SH-SY5Y (cell line): ENCODE measurements around the gene USP44.

Source experiments
- GATA2 ChIP-seq: IDR thresholded peaks from 2 replicates; pipeline ENCODE4 v1.6.1; 2011; ENCODE audit warnings: mild to moderate bottlenecking, low read depth, low read length
- GATA3 ChIP-seq: IDR thresholded peaks from 2 replicates; pipeline ENCODE4 v1.6.1; 2011; ENCODE audit warnings: low read depth, mild to moderate bottlenecking, low read length, moderate library complexity

DNA sequence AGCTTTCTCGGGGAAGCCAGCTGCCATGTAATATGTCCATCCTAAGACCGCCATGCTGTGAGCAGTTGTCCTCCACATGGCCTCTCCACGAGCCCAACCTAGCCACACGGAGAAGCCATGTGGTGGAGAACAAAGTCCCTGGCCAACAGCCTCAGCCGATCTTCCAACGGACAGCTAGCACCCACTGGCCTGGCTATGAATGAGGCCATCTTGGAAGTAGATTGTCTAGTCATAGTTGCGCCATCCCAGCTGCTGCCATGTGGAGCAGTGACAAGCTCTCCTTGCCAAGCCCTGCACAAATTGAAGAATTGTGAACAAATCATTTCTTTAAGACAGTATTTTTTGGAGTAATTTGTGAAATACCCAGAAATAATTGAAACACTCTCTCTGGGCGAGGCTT lies 49.3 kb upstream of the USP44 start:
- no peak for TF ChIP-seq GATA2
- TF ChIP-seq GATA3: no peak
